ENCODE measurements around the gene IQGAP2. TPM values are rescaled to one million over a fixed set of nuclear protein-coding genes. Genes with fewer than 3 reads are reported as not detected.
A peak's percentile ranks its signal among the peaks of the same experiment; 100 is the strongest.

IQGAP2 gene
- total RNA-seq, 3 donors from 2014 or later (not counting 1 experiment from before 2014, with no cell fraction given): 172 to 218 (median 207) TPM

GRCh38 chr5:76586531-76586930 lies 183.4 kb downstream of the IQGAP2 start:
- Histone ChIP-seq H3K27ac (ENCODE audit: low read length) (no peak overlapping the region), H3K4me3 (ENCODE audit: low read length) (no peak overlapping the region), H3K9me3 (ENCODE audit: control insufficient read depth, insufficient read depth, low read length) (no peaks in the 10 kb centered on the region), H3K27me3 (ENCODE audit: control insufficient read depth, insufficient read depth, low read length) (no peaks in the 10 kb centered on the region), H3K36me3 (ENCODE audit: control insufficient read depth, insufficient read depth, low read length) (peaks cover 27% of the 10 kb centered on the region), H3K4me1 (ENCODE audit: control insufficient read depth, insufficient read depth, low read length) (peaks cover 3% of the 10 kb centered on the region)
- no peaks in the 10 kb centered on the region for H3K27me3 Mint-ChIP-seq (ENCODE audit: low read depth in 2 of 2)
- WGBS (ENCODE audit: insufficient coverage): 96% methylated on average over 4 of the region's 4 CpGs
- TF ChIP-seq, protein P1, sequence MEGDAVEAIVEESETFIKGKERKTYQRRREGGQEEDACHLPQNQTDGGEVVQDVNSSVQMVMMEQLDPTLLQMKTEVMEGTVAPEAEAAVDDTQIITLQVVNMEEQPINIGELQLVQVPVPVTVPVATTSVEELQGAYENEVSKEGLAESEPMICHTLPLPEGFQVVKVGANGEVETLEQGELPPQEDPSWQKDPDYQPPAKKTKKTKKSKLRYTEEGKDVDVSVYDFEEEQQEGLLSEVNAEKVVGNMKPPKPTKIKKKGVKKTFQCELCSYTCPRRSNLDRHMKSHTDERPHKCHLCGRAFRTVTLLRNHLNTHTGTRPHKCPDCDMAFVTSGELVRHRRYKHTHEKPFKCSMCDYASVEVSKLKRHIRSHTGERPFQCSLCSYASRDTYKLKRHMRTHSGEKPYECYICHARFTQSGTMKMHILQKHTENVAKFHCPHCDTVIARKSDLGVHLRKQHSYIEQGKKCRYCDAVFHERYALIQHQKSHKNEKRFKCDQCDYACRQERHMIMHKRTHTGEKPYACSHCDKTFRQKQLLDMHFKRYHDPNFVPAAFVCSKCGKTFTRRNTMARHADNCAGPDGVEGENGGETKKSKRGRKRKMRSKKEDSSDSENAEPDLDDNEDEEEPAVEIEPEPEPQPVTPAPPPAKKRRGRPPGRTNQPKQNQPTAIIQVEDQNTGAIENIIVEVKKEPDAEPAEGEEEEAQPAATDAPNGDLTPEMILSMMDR (IDR thresholded peaks at IDR 0.05): no peak
- H3K36me3 Mint-ChIP-seq: peaks cover 4% of the 10 kb centered on the region
- no peak for ATAC-seq
- H3K4me3 Mint-ChIP-seq: no peak overlapping the region
- no peaks in the 10 kb centered on the region for H3K9me3 Mint-ChIP-seq
- peaks cover 8 to 15% of the 10 kb centered on the region in 2 donors for H3K4me1 Mint-ChIP-seq
- no peak for DNase-seq
- H3K27ac Mint-ChIP-seq: no peak overlapping the region
- intact Hi-C loops (cut with micrococcal nuclease): no loop called here

DNA sequence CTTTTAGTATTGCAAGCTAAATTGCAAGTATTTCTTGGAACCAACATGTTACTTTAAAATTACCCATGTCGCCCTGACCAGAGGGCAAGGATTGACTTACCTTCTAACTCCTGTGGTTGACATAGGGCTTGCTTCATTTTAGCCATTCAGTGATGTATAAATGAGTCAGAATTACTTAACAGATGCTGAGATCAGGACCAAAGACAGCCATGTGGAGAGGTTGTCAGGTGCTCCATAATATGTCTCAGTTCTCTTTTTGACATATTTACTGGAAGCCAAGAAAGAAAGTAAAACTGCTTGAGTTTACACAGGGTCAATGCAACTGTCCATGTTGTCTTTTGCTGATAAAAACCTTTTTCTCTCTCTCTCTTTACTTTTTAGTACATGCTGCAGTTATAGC lies 186.9 kb downstream of the IQGAP2 start:
- H3K27ac ChIP-seq (ENCODE audit: low read length): no peak overlapping the region
- intact Hi-C loops (cut with micrococcal nuclease): no loop called here
- Mint-ChIP-seq H3K4me1 (peaks cover 13 to 22% of the 10 kb centered on the region in 2 donors), H3K36me3 (peaks cover 23% of the 10 kb centered on the region), H3K27me3 (ENCODE audit: low read depth in 2 of 2) (no peaks in the 10 kb centered on the region), H3K9me3 (no peaks in the 10 kb centered on the region), H3K4me3 (no peak overlapping the region), H3K27ac (peak overlapping the region in 1 of 2 donors; percentile 11)
- ATAC-seq (no peak), DNase-seq (no peak)
- peaks cover 50% of the 10 kb centered on the region for H3K36me3 ChIP-seq (ENCODE audit: control insufficient read depth, insufficient read depth, low read length)
- H3K9me3 ChIP-seq (ENCODE audit: control insufficient read depth, insufficient read depth, low read length): no peaks in the 10 kb centered on the region
- H3K27me3 ChIP-seq (ENCODE audit: control insufficient read depth, insufficient read depth, low read length): no peaks in the 10 kb centered on the region
- no peaks in the 10 kb centered on the region for H3K4me1 ChIP-seq (ENCODE audit: control insufficient read depth, insufficient read depth, low read length)
- no peak overlapping the region for H3K4me3 ChIP-seq (ENCODE audit: low read length)
- WGBS (ENCODE audit: insufficient coverage): 92% methylated on average over 1 of the region's 1 CpG
- TF ChIP-seq, protein P1 (IDR thresholded peaks at IDR 0.05): no peak

- TF ChIP-seq, protein P1 (IDR thresholded peaks at IDR 0.05): no peak
- Mint-ChIP-seq H3K27me3 (ENCODE audit: low read depth in 2 of 2) (no peaks in the 10 kb centered on the region), H3K4me3 (no peak overlapping the region), H3K27ac (peak overlapping the region; percentile 73 to 87), H3K9me3 (no peaks in the 10 kb centered on the region), H3K36me3 (peaks cover 23% of the 10 kb centered on the region), H3K4me1 (peaks cover 25 to 34% of the 10 kb centered on the region in 2 donors)
- no peak overlapping the region for H3K4me3 ChIP-seq (ENCODE audit: low read length)
- 96% methylated on average over 3 of the region's 3 CpGs for WGBS (ENCODE audit: insufficient coverage)
- H3K9me3 ChIP-seq (ENCODE audit: control insufficient read depth, insufficient read depth, low read length): no peaks in the 10 kb centered on the region
- intact Hi-C loops (cut with micrococcal nuclease): no loop called here
- H3K27ac ChIP-seq (ENCODE audit: low read length): no peak overlapping the region
- H3K4me1 ChIP-seq (ENCODE audit: control insufficient read depth, insufficient read depth, low read length): peaks cover 6% of the 10 kb centered on the region
- H3K36me3 ChIP-seq (ENCODE audit: control insufficient read depth, insufficient read depth, low read length): peaks cover 51% of the 10 kb centered on the region
- ATAC-seq: no peak
- H3K27me3 ChIP-seq (ENCODE audit: control insufficient read depth, insufficient read depth, low read length): no peaks in the 10 kb centered on the region
- DNase-seq: no peak
These were observed 188.3 kb downstream of the IQGAP2 start for GRCh38 chr5:76591366-76591765.

DNA sequence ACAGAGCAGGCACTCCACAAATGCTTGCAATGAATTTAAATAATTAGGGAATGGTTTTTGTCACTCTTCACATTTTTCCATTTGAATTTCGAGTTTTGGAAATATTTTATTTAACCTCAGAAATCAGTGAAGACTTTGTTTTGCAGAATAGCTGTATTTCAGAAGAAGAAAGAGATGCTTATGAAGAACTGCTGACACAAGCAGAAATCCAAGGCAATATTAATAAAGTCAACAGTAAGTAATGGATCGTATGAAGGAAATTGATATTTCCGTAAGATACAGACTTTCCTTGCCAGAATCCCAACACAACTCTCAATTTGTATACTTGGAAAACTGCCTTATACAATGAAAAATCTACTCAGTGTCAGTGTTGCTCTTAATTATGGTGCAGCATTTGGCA lies 189.6 kb downstream of the IQGAP2 start:
- peak overlapping the region; percentile 73 to 87 for H3K27ac Mint-ChIP-seq
- 100% methylated on average over 1 of the region's 3 CpGs for WGBS (ENCODE audit: insufficient coverage)

More for the DNA sequence above, 189.6 kb downstream of the IQGAP2 start:
- intact Hi-C loops (cut with micrococcal nuclease): no loop called here
- TF ChIP-seq, protein P1 (IDR thresholded peaks at IDR 0.05): no peak
- ATAC-seq (no peak), DNase-seq (no peak)
- Histone ChIP-seq H3K36me3 (ENCODE audit: control insufficient read depth, insufficient read depth, low read length) (peaks cover 64% of the 10 kb centered on the region), H3K9me3 (ENCODE audit: control insufficient read depth, insufficient read depth, low read length) (no peaks in the 10 kb centered on the region), H3K27ac (ENCODE audit: low read length) (no peak overlapping the region), H3K27me3 (ENCODE audit: control insufficient read depth, insufficient read depth, low read length) (no peaks in the 10 kb centered on the region), H3K4me3 (ENCODE audit: low read length) (no peak overlapping the region), H3K4me1 (ENCODE audit: control insufficient read depth, insufficient read depth, low read length) (peaks cover 16% of the 10 kb centered on the region)
- peaks cover 23% of the 10 kb centered on the region for H3K36me3 Mint-ChIP-seq
- H3K9me3 Mint-ChIP-seq: no peaks in the 10 kb centered on the region
- H3K27me3 Mint-ChIP-seq (ENCODE audit: low read depth in 2 of 2): no peaks in the 10 kb centered on the region
- H3K4me3 Mint-ChIP-seq: no peak overlapping the region
- peaks cover 32 to 45% of the 10 kb centered on the region in 2 donors for H3K4me1 Mint-ChIP-seq
